ENCODE data around the gene APH1B.

The APH1B gene

DNA sequence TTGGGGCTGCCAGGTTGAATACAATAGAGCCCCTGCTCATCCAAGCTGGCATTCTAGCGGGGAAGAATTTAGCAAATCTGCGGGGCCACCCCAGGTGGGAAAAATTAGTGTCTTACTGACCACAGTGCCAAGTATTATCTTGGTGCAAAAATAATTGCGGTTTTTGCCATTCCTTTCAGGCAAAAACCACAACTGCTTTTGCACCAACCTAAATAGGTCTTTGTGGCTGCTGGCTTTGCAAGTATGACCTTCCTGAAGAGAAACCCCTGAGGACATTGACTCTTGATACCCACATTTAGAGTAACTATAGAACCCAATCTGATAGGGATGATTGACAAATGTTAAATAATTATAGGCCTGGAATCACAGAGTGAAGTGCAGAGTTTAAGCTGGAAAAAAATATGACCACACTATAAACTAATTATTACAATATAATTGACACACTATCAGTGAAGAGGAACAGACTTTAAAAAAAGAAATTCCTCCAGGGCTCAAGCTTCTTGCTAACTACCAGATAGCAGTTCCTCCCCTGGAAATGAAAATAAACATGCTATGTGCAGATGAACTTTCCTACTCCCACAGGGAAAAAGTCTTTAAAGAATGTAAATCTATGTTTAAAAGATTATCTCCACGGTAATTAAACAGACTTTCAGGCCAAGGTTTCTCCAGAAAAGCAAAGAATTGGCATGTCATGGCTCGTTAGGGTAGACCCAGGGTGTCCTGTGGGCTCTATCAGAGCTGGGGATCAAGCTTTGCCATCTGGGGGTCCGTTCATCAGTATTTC is 69.9 kb downstream of the APH1B start:
- H3K4me1 ChIP-seq (ENCODE audit: control insufficient read depth, insufficient read depth, low read length), result peaks cover 59% of the 10 kb centered on the region
- H3K4me2 ChIP-seq (ENCODE audit: low read length), result no peak overlapping the region
- no peak overlapping the region for H3K4me3 ChIP-seq (ENCODE audit: low read length)
- H3K9me3 ChIP-seq (replicated peaks; ENCODE audit: low read length), result no peaks in the 10 kb centered on the region
- peaks cover 3% of the 10 kb centered on the region for H3K36me3 ChIP-seq (ENCODE audit: insufficient read depth, low read length)
- H3K27me3 ChIP-seq (ENCODE audit: control insufficient read depth, insufficient read depth, low read length), result no peaks in the 10 kb centered on the region
- no peak overlapping the region for H3K9ac ChIP-seq (ENCODE audit: low read depth, low read length)

DNA sequence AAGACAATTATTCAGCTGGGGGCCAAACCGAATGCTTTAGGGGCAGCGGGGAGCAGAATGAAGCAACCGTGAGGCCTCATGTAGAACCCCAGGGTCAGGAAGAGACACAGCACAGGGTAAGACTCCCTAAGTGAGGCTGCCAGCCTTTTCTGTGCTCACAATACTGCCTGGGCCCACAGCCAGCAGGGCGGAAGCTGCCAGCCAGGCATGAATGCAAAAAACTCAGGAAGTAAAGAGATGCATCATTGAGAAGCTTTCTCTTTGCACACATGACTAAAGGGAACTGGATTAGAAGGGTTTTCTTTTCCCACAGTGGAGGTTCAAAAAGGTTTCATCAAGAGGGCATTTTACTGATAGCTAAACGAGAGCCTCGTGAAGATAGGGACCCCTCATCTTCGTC is 71.0 kb downstream of the APH1B start:
- H3K27me3 ChIP-seq (ENCODE audit: control insufficient read depth, insufficient read depth, low read length), result no peaks in the 10 kb centered on the region
- no peaks in the 10 kb centered on the region for H3K9me3 ChIP-seq (replicated peaks; ENCODE audit: low read length)
- peak overlapping the region; percentile 53 for H3K4me2 ChIP-seq (ENCODE audit: low read length)
- H3K4me1 ChIP-seq (ENCODE audit: control insufficient read depth, insufficient read depth, low read length), result peaks cover 50% of the 10 kb centered on the region
- H3K36me3 ChIP-seq (ENCODE audit: insufficient read depth, low read length), result peaks cover 3% of the 10 kb centered on the region
- H3K9ac ChIP-seq (ENCODE audit: low read depth, low read length), result peak overlapping the region; percentile 42
- H3K4me3 ChIP-seq (ENCODE audit: low read length), result peak overlapping the region; percentile 9

DNA sequence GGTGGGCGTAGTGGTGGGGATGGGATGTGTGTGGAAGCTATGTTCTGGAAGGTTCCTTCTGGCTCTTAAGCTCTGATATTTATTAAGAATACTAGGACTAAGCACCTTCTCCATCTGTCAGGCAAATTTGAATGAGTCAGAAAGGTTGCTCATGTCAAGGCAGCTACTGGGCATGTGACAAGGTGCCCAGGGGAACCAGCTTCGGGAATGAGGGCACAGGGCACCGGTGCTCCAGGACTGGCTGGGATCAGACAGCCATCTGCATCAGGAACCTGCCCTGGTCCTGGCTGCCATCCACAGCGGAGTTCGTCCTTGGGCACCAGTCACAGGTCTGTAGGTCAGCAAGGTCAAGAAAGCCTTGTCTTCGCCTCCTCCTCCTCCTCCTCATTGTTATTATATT is 71.8 kb downstream of the APH1B start:
- H3K4me1 ChIP-seq (ENCODE audit: control insufficient read depth, insufficient read depth, low read length), result peaks cover 47% of the 10 kb centered on the region
- H3K9me3 ChIP-seq (replicated peaks; ENCODE audit: low read length), result no peaks in the 10 kb centered on the region
- no peak overlapping the region for H3K4me2 ChIP-seq (ENCODE audit: low read length)
- peak overlapping the region; percentile 42 for H3K9ac ChIP-seq (ENCODE audit: low read depth, low read length)
- H3K36me3 ChIP-seq (ENCODE audit: insufficient read depth, low read length), result peaks cover 3% of the 10 kb centered on the region
- no peaks in the 10 kb centered on the region for H3K27me3 ChIP-seq (ENCODE audit: control insufficient read depth, insufficient read depth, low read length)
- no peak overlapping the region for H3K4me3 ChIP-seq (ENCODE audit: low read length)

DNA sequence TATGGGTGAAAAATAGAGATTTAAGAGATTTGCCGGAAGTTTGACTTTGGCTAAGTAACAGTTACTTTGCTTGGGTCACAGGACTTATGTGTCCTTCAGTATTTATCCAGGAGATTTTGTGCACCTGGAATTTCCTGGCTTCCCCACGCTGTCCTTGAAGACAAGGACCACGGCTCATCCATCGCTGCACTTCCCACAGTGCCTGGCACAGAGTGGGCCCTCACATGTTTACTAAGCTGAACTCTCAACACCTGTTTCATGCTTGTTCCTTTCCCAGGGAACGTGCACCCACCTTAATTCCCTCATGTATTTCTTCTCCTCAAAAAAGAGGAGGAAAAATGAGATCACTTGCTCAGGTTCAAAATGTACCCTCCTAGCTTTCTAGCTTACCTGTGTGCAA is 72.2 kb downstream of the APH1B start:
- H3K9ac ChIP-seq (ENCODE audit: low read depth, low read length), result no peak overlapping the region
- H3K9me3 ChIP-seq (replicated peaks; ENCODE audit: low read length), result no peaks in the 10 kb centered on the region
- no peak overlapping the region for H3K4me3 ChIP-seq (ENCODE audit: low read length)
- peaks cover 3% of the 10 kb centered on the region for H3K36me3 ChIP-seq (ENCODE audit: insufficient read depth, low read length)
- no peaks in the 10 kb centered on the region for H3K27me3 ChIP-seq (ENCODE audit: control insufficient read depth, insufficient read depth, low read length)
- no peak overlapping the region for H3K4me2 ChIP-seq (ENCODE audit: low read length)
- H3K4me1 ChIP-seq (ENCODE audit: control insufficient read depth, insufficient read depth, low read length), result peaks cover 42% of the 10 kb centered on the region

DNA sequence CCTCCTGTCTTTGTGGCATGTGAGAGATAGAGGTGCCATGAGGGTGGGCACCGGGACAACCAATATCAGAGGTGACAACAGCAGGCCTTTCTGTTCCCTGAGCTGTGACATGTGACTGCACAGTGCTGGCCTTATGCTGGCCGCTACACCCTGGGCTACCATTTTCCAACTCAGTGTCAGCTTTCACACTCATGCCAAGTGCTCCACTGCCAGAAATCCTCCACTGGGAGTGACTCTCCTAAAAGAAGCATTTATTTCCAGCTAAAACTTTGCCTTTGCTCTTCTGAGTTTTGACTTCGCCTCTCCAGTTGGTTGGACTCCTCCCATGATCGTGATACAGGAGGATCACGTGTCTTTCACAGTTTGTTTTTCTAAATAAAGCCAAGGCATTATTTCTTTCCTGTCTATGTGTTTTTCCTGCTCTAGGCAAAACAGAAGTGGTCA is 72.8 kb downstream of the APH1B start:
- no peaks in the 10 kb centered on the region for H3K9me3 ChIP-seq (replicated peaks; ENCODE audit: low read length)
- no peak overlapping the region for H3K4me3 ChIP-seq (ENCODE audit: low read length)
- H3K4me2 ChIP-seq (ENCODE audit: low read length), result no peak overlapping the region
- no peaks in the 10 kb centered on the region for H3K27me3 ChIP-seq (ENCODE audit: control insufficient read depth, insufficient read depth, low read length)
- peaks cover 36% of the 10 kb centered on the region for H3K4me1 ChIP-seq (ENCODE audit: control insufficient read depth, insufficient read depth, low read length)
- no peaks in the 10 kb centered on the region for H3K36me3 ChIP-seq (ENCODE audit: insufficient read depth, low read length)
- no peak overlapping the region for H3K9ac ChIP-seq (ENCODE audit: low read depth, low read length)

DNA sequence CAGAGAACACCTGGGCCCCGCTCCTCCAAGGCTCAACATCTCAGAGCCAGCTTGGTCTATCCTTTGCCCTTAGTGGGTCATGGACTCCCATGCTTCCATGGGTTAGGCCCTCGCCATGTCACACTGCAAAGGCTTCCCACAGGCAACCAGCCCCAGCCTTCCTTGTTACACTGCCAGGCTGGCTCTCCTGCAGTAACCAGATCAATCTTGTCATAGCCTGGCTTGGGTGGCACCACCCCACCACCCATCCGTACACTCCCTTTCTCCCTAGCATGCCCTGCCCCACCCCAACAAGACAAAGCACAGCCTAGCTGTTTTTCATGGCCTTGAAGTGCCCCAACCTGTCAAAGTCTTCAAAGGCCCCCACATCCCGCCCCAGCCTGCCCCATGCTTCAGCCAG is 73.8 kb downstream of the APH1B start:
- Histone ChIP-seq H3K9me3 (replicated peaks; ENCODE audit: low read length) (no peaks in the 10 kb centered on the region), H3K4me1 (ENCODE audit: control insufficient read depth, insufficient read depth, low read length) (peaks cover 35% of the 10 kb centered on the region), H3K27me3 (ENCODE audit: control insufficient read depth, insufficient read depth, low read length) (no peaks in the 10 kb centered on the region), H3K4me2 (ENCODE audit: low read length) (no peak overlapping the region), H3K9ac (ENCODE audit: low read depth, low read length) (no peak overlapping the region), H3K36me3 (ENCODE audit: insufficient read depth, low read length) (no peaks in the 10 kb centered on the region), H3K4me3 (ENCODE audit: low read length) (no peak overlapping the region)

DNA sequence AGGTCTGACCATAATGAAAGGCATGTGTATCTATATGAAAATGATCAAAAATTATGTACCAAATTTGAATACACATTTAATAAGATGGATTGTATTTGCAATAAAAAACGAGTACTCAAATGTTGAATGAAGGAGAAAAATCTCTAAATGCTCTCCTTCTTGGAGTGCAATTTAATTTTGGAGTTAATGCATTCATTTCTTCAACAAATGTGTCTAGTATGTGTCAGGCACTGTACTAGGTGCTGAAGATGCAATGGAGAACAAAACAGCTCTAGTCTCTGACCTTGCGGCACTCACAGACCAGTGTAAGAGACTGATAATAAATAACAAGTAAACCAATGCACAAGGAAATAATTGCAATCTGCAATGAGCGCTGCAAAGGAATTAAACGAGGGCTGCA is 75.4 kb downstream of the APH1B start:
- Histone ChIP-seq H3K4me2 (ENCODE audit: low read length) (no peak overlapping the region), H3K9me3 (replicated peaks; ENCODE audit: low read length) (no peaks in the 10 kb centered on the region), H3K4me1 (ENCODE audit: control insufficient read depth, insufficient read depth, low read length) (peaks cover 29% of the 10 kb centered on the region), H3K36me3 (ENCODE audit: insufficient read depth, low read length) (peaks cover 4% of the 10 kb centered on the region), H3K27me3 (ENCODE audit: control insufficient read depth, insufficient read depth, low read length) (no peaks in the 10 kb centered on the region), H3K4me3 (ENCODE audit: low read length) (no peak overlapping the region), H3K9ac (ENCODE audit: low read depth, low read length) (no peak overlapping the region)

DNA sequence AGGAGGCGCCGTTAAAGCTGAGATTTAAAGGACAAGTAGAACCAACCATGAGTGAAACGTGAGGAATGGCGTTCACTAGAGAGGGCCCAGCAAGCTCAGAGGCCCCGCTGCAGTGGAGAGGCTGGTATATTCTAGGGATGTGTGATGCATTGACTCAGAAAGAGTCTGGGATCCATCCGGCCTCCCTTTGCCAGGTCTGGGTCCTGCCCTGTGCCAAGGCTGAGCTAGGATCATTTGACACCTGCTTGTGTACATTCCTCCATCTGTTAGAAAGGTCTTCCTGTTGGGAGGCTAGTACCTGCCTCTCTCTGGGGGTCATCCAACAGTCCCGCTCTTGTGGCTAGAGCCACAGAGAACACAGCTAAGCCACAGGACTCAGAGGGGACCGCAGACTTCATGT is 75.9 kb downstream of the APH1B start:
- Histone ChIP-seq H3K4me2 (ENCODE audit: low read length) (no peak overlapping the region), H3K4me1 (ENCODE audit: control insufficient read depth, insufficient read depth, low read length) (peaks cover 24% of the 10 kb centered on the region), H3K9ac (ENCODE audit: low read depth, low read length) (no peak overlapping the region), H3K27me3 (ENCODE audit: control insufficient read depth, insufficient read depth, low read length) (no peaks in the 10 kb centered on the region), H3K36me3 (ENCODE audit: insufficient read depth, low read length) (peaks cover 4% of the 10 kb centered on the region), H3K4me3 (ENCODE audit: low read length) (no peak overlapping the region), H3K9me3 (replicated peaks; ENCODE audit: low read length) (no peaks in the 10 kb centered on the region)

DNA sequence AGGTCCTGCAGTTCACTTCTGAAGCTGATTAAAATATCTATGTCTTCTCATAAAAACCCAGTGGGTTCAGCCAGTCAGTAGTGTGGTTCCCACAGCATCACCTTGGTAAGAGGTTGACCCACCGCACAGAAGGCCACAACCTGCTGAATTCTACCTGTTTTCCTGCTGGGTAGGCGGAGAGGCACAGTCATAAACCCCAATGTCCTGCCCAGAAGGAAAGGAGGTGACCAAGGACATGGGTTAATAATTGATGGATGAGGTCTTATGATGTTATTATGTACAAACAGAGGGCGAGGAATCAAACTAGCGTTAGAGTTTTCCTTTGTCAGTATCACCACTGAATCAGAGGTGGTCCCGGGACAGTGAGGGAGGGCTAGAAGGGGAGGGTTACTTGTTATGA is 76.5 kb downstream of the APH1B start:
- Histone ChIP-seq H3K4me2 (ENCODE audit: low read length) (no peak overlapping the region), H3K9ac (ENCODE audit: low read depth, low read length) (no peak overlapping the region), H3K9me3 (replicated peaks; ENCODE audit: low read length) (no peaks in the 10 kb centered on the region), H3K27me3 (ENCODE audit: control insufficient read depth, insufficient read depth, low read length) (no peaks in the 10 kb centered on the region), H3K4me1 (ENCODE audit: control insufficient read depth, insufficient read depth, low read length) (peaks cover 18% of the 10 kb centered on the region), H3K4me3 (ENCODE audit: low read length) (no peak overlapping the region), H3K36me3 (ENCODE audit: insufficient read depth, low read length) (peaks cover 4% of the 10 kb centered on the region)

DNA sequence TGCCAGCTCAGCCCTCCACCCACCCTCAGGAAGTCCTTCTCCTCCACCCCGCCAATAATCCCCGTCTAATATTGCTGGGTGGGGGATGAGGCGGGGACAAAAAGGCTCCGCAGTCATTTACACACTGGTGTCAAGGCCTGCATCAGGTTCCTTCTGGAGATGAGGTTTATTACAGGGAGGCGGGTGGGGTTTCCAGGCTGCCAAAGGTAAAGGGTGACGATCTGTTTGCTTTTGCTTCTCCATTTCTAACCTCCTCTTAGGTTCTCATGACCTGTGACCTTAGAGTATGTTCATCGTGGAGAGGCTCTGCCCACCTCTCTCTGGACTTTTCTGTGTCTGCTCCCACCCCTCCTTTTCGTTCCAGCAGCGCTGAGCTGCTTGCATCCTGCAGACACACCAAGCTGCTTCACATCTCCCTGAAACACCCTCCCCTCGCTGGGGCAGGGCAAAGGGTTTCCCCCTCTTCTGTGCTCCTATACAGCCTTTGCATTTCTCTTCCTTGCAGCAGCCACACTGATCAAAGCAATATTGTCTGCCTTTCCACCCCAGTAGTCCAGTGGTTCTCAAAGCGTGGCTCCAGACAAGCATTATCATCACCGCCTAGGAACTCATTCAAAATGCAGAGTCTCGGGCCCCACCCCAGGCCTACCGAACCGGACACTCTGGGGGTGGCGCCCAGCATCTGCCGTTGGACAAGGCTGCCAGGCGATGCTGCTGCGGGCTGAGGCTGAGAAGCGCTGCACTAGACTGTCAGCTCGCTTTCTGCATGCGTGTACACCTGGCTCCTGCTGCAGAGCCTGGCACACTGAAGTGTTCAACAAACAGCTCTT is 77.6 kb downstream of the APH1B start:
- no peaks in the 10 kb centered on the region for H3K27me3 ChIP-seq (ENCODE audit: control insufficient read depth, insufficient read depth, low read length)
- H3K4me3 ChIP-seq (ENCODE audit: low read length), result no peak overlapping the region
- H3K36me3 ChIP-seq (ENCODE audit: insufficient read depth, low read length), result peaks cover 4% of the 10 kb centered on the region
- H3K9ac ChIP-seq (ENCODE audit: low read depth, low read length), result no peak overlapping the region
- H3K4me2 ChIP-seq (ENCODE audit: low read length), result no peak overlapping the region
- H3K9me3 ChIP-seq (replicated peaks; ENCODE audit: low read length), result no peaks in the 10 kb centered on the region
- peaks cover 7% of the 10 kb centered on the region for H3K4me1 ChIP-seq (ENCODE audit: control insufficient read depth, insufficient read depth, low read length)

DNA sequence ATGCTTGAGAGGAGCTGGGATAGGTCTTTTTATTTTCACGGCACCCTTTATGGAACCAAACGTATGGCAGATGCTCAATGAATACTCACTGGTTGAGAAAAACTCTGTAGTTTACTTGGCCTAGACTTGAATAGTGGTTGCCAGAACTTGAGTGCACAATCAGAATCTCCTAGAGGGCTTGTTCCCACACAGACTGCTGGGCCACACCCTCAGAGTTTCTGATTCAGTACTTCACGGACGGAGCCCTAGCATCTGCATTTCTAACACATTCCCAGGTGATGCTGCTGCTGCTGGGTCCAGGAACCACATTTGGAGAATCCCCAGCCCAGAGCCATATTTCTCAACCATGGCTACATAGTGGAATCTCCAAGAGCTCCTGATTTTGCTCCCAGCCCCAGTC is 79.7 kb downstream of the APH1B start:
- no peaks in the 10 kb centered on the region for H3K27me3 ChIP-seq (ENCODE audit: control insufficient read depth, insufficient read depth, low read length)
- no peak overlapping the region for H3K9ac ChIP-seq (ENCODE audit: low read depth, low read length)
- no peaks in the 10 kb centered on the region for H3K9me3 ChIP-seq (replicated peaks; ENCODE audit: low read length)
- H3K4me3 ChIP-seq (ENCODE audit: low read length), result no peak overlapping the region
- H3K36me3 ChIP-seq (ENCODE audit: insufficient read depth, low read length), result peaks cover 4% of the 10 kb centered on the region
- no peak overlapping the region for H3K4me2 ChIP-seq (ENCODE audit: low read length)
- H3K4me1 ChIP-seq (ENCODE audit: control insufficient read depth, insufficient read depth, low read length), result no peaks in the 10 kb centered on the region
